ENCODE results near the gene CEP85. TPM values are rescaled to one million over a fixed set of nuclear protein-coding genes. Genes with fewer than 3 reads are reported as not detected.
A peak's percentile ranks its signal among the peaks of the same experiment; 100 is the strongest.

Gene CEP85
- total and polyA plus RNA-seq, 2 of the 13 experiments (the other 11 are each of a cell fraction or from before 2014, with no cell fraction given): 16.1 to 26.7 TPM

DNA sequence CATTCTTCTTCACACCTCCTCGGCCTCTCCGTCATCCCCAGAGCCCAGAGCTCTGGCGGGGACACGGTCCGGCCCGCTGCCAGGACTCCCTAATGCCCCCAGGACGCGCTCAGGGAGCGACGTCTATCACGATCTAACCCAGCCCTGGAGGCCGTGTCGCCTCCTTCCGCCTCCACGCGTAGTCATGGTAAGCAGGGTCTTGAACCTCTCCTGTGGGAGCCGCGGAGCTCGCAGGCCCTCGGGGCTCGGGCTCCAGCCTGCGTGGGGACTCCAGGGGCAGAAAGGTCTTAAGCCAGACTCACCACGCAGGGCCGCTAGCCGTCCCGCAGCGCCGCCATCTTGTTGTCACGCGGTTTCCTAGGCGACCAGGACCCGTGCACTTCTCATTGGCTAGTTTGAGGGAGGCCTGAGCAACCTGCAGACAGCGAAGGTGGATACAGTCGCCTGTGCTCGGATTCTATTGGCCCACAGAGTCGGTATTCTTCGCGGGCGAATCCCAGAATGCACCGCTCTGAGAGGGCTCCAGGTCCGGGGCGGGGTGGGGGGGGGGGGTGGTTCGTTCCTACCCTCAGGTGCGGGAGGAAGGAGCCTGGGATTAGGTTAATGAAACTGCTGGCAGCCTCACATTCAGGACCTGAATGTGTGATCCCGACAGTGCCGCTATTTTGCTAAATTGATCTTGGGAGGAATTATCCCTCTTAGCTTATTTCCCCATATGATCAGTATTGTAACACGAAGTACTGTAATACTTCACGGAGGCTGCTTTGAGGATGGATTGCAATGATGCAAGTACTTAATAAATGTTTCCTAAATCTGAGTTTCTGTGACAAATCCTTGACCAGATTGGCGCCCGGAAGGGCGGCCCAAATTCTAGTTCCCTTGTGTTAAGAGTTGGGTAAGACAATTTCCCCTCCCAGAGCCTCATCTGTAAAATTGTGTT, 72.6 kb downstream of the CEP85 start, which contains the start of gene UBXN11 (continued):
- TF ChIP-seq, protein P1, sequence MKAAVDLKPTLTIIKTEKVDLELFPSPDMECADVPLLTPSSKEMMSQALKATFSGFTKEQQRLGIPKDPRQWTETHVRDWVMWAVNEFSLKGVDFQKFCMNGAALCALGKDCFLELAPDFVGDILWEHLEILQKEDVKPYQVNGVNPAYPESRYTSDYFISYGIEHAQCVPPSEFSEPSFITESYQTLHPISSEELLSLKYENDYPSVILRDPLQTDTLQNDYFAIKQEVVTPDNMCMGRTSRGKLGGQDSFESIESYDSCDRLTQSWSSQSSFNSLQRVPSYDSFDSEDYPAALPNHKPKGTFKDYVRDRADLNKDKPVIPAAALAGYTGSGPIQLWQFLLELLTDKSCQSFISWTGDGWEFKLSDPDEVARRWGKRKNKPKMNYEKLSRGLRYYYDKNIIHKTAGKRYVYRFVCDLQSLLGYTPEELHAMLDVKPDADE (CRISPR knock-in tag; IDR thresholded peaks at IDR 0.05): no peak
- TF ChIP-seq, protein P2, sequence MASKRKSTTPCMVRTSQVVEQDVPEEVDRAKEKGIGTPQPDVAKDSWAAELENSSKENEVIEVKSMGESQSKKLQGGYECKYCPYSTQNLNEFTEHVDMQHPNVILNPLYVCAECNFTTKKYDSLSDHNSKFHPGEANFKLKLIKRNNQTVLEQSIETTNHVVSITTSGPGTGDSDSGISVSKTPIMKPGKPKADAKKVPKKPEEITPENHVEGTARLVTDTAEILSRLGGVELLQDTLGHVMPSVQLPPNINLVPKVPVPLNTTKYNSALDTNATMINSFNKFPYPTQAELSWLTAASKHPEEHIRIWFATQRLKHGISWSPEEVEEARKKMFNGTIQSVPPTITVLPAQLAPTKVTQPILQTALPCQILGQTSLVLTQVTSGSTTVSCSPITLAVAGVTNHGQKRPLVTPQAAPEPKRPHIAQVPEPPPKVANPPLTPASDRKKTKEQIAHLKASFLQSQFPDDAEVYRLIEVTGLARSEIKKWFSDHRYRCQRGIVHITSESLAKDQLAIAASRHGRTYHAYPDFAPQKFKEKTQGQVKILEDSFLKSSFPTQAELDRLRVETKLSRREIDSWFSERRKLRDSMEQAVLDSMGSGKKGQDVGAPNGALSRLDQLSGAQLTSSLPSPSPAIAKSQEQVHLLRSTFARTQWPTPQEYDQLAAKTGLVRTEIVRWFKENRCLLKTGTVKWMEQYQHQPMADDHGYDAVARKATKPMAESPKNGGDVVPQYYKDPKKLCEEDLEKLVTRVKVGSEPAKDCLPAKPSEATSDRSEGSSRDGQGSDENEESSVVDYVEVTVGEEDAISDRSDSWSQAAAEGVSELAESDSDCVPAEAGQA (IDR thresholded peaks at IDR 0.05; ENCODE audit: low read depth): peak; percentile 60; the same call in 1 of the 2 replicates
- TF ChIP-seq, protein P2 (CRISPR knock-in tag; IDR thresholded peaks at IDR 0.05; ENCODE audit: borderline replicate concordance): no peak
- TF ChIP-seq, protein P3, sequence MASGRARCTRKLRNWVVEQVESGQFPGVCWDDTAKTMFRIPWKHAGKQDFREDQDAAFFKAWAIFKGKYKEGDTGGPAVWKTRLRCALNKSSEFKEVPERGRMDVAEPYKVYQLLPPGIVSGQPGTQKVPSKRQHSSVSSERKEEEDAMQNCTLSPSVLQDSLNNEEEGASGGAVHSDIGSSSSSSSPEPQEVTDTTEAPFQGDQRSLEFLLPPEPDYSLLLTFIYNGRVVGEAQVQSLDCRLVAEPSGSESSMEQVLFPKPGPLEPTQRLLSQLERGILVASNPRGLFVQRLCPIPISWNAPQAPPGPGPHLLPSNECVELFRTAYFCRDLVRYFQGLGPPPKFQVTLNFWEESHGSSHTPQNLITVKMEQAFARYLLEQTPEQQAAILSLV (CRISPR knock-in tag; IDR thresholded peaks at IDR 0.05; ENCODE audit: borderline replicate concordance): peak; percentile 34; the same call in 1 of the 2 replicates
- TF ChIP-seq ZNF619 (CRISPR knock-in tag; IDR thresholded peaks at IDR 0.05) (peak; percentile 32; the same call in 1 of the 2 replicates), RAD21 (CRISPR knock-in tag; IDR thresholded peaks at IDR 0.05) (no peak), ZNF343 (CRISPR knock-in tag; IDR thresholded peaks at IDR 0.05) (no peak), ZNF143 (CRISPR knock-in tag; IDR thresholded peaks at IDR 0.05) (peak; percentile 87), RFX3 (CRISPR knock-in tag; IDR thresholded peaks at IDR 0.05) (peak; percentile 96), REPIN1 (CRISPR knock-in tag; IDR thresholded peaks at IDR 0.05; ENCODE audit: borderline replicate concordance, low read depth) (peak; percentile 45; the same call in 1 of the 2 replicates), ZNF12 (CRISPR knock-in tag; IDR thresholded peaks at IDR 0.05) (no peak), ZNF30 (CRISPR knock-in tag; IDR thresholded peaks at IDR 0.05) (no peak)
- TF ChIP-seq, protein P4, sequence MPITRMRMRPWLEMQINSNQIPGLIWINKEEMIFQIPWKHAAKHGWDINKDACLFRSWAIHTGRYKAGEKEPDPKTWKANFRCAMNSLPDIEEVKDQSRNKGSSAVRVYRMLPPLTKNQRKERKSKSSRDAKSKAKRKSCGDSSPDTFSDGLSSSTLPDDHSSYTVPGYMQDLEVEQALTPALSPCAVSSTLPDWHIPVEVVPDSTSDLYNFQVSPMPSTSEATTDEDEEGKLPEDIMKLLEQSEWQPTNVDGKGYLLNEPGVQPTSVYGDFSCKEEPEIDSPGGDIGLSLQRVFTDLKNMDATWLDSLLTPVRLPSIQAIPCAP (CRISPR knock-in tag; IDR thresholded peaks at IDR 0.05; ENCODE audit: low read depth): no peak
- TF ChIP-seq, protein P5, sequence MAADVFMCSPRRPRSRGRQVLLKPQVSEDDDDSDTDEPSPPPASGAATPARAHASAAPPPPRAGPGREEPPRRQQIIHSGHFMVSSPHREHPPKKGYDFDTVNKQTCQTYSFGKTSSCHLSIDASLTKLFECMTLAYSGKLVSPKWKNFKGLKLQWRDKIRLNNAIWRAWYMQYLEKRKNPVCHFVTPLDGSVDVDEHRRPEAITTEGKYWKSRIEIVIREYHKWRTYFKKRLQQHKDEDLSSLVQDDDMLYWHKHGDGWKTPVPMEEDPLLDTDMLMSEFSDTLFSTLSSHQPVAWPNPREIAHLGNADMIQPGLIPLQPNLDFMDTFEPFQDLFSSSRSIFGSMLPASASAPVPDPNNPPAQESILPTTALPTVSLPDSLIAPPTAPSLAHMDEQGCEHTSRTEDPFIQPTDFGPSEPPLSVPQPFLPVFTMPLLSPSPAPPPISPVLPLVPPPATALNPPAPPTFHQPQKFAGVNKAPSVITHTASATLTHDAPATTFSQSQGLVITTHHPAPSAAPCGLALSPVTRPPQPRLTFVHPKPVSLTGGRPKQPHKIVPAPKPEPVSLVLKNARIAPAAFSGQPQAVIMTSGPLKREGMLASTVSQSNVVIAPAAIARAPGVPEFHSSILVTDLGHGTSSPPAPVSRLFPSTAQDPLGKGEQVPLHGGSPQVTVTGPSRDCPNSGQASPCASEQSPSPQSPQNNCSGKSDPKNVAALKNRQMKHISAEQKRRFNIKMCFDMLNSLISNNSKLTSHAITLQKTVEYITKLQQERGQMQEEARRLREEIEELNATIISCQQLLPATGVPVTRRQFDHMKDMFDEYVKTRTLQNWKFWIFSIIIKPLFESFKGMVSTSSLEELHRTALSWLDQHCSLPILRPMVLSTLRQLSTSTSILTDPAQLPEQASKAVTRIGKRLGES (CRISPR knock-in tag; IDR thresholded peaks at IDR 0.05; ENCODE audit: borderline replicate concordance): no peak
- TF ChIP-seq, protein P6, sequence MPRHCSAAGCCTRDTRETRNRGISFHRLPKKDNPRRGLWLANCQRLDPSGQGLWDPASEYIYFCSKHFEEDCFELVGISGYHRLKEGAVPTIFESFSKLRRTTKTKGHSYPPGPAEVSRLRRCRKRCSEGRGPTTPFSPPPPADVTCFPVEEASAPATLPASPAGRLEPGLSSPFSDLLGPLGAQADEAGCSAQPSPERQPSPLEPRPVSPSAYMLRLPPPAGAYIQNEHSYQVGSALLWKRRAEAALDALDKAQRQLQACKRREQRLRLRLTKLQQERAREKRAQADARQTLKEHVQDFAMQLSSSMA (CRISPR knock-in tag; IDR thresholded peaks at IDR 0.05): peak; percentile 48; the same call in 1 of the 2 replicates

Measured in HepG2 (cell line).